HPDE6-E6E7 (cell line): ENCODE data around the gene COL4A1.
A peak's percentile ranks its signal among the peaks of the same experiment; 100 is the strongest.

Experiments
- DNase-seq: peaks from one replicate; pipeline ENCODE4 v3.0.0; 2011; ENCODE audit warnings: missing footprints; ENCODE audit errors: extremely low spot score

The COL4A1 gene

DNA sequence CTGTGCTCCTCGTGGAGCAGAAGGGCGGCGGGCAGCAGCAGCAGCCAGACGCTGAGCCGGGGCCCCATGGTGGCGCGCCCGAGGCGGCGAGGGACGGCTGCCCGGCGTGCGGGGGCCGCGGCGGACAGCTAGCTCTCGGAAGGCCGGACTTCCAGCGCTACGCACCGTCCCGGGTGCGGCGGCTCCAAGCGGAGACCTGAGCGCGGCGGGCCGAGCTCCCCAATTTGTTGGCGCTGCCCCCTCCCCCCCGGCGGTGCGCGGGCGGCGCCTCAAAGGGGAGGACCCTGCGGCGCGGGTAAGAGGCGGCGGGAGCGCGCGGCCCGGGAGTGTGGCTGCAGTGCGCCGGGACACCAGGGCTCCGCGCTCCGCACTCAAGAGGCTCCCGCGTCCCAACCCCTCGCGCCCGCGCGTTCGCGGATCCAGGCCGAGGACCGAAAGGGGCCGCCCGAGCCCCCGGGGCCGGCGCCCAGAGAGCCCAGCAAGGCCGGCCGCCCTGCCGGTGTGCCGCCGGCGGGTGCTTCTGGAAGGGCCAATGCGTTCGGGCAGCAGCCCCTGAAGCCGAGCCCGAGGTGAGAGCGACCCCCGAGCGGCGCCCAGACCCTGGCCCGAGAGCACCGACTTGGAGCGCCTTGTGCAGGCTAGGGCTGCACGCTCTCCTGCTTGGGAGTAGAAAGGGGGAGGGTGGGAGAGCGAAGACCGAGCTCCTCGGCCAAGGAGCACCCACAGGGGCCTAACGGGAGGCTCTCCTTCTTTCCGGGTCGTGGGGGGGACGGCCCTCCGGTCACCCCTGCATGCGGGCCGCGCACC is at the start of gene COL4A1, which contains the start of gene COL4A2:
TSS of gene COL4A1 (minus strand) at position 198 of the 807 bp plus-strand sequence. CDS start at position 68, 130 bp downstream.
TSS of gene COL4A2 (plus strand) at position 325 of the 807 bp plus-strand sequence. CDS start 620 bp downstream, outside the sequence.
- DNase-seq = no peak

GRCh38 chr13:110356362-110356761 is 49.4 kb upstream of the COL4A1 start:
- no peak for DNase-seq

- DNase-seq = no peak
Measured at GRCh38 chr13:110354715-110355473, 47.9 kb upstream of the COL4A1 start.

DNA sequence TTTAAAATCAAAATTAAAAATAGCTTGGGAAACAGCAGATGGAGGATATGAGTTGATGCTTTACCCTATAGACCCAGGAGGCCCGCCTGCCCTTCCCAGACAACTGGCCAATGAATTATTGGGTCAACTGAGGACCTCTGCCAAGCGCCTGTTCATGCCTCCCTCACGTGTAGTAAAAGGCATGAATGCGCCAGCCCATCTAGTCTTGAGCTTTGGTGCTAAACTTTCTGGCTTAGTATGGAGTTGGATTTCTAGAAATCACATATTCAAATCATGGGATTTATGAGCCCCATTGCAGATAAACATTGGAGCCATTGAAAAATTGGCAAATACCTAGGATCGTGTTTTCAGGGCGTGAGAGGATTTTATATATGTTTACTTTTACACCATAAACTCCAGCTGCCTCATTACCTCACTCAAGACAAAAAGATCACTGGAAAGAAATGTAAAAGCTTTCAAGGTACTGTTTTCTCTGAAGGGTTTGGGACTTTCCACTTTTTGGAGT is 47.2 kb upstream of the COL4A1 start:
- DNase-seq = no peak

- no peak for DNase-seq
Measured at GRCh38 chr13:110353339-110353977, 46.5 kb upstream of the COL4A1 start.

DNA sequence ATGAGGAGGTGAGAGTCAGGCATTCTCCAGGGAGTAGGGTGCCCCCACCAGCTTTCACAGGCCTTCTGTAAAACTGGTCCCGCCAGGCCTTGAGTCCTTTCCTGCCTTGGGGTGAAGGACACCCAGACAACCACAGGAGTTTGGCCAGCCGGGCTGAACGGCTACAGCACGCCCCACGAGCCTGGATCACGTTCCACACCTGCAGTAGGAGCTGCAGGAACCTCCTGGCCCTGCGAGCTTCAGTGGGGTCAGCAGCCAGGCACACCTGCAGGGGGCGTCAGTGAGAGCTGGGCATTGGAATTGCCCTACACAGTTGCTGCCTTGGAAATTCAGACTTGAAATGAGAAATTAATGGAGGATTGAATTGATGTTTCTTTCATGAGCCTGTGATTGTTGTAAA is 45.8 kb upstream of the COL4A1 start:
- no peak for DNase-seq

GRCh38 chr13:110351636-110352420 is 44.9 kb upstream of the COL4A1 start:
- DNase-seq = no peak

DNA sequence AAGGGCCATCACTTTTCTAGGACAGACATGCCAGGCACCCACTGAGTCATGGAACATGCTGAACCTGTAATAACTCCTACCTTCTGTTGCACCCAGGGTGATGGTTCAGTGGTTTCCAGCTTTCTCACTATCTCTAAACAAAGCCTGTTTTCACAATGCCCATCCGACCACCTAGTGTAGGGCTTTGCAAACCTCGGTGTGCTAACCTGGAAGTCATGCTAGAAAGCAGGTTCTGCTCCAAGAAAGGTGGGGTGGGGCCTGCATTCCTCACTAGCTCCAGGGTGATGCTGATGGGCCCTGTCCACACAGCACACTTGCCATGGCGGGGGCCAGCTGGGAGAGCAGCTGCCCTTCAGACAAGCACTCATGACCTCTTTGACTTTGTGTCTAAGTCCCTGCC is 43.6 kb upstream of the COL4A1 start:
- no peak for DNase-seq

GRCh38 chr13:110350049-110350448 is 43.1 kb upstream of the COL4A1 start:
- DNase-seq = no peak

- DNase-seq = no peak
Measured at GRCh38 chr13:110349239-110349638, 42.3 kb upstream of the COL4A1 start.

- no peak for DNase-seq
Measured at GRCh38 chr13:110348309-110349105, 41.5 kb upstream of the COL4A1 start.

DNA sequence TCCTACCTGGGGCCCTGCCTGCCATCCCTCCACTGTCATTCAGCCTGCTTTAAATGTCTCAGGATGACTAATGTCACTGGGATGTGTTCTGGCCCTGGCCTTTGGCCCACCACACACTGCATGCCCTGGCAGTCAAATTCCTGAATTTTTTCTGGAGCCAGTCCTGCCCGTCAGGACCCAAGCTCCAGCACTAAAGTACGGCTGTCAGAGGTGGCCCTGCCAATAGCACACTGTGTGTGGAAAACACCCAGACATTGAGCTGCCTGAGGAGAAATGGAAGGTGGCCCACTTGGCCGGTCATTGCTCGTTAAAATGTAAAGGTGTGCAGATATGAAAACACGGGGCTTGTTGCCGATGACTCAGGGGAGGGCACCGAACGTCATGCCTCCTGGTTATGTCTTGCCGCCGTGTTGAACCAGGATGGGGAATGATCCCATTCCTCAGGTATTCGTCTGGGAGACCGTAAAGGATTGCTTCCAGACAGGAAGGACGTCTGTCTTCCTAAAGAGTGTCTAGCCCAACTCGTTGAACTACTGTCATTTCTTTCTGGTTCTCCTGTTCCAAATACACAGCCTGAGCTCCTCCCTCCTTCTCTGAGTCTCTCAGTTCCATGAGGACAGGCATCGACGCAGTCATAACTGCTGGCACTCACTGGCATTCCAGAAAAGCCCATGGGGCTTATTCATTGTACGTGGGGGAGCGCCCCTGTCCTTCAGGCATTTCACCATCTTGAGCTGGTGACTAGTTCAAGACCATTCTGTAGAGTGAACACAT is 40.8 kb upstream of the COL4A1 start:
- peak; percentile 78 for DNase-seq

- no peak for DNase-seq
Measured at GRCh38 chr13:110347088-110347487, 40.1 kb upstream of the COL4A1 start.

DNA sequence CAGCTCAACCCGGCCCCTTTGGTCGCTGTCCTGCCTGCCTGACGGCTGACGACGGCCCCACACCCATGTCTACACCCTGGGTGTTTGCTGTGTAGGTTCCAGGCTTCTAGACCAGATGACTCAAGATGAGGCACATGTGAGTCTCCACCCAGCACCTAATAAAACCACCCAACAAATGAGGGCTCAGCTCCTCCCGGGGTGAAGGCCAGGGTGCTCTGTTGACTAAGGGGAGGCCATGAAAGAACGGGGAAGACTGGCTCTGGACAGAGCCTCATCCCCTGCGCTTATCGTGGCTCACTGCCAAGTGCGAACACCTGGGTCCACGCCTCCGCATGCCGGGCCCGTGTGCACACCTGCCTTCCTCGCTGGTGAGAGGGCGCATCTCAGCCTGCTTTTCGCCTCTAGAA is 39.7 kb upstream of the COL4A1 start:
- peak; percentile 77 for DNase-seq

DNA sequence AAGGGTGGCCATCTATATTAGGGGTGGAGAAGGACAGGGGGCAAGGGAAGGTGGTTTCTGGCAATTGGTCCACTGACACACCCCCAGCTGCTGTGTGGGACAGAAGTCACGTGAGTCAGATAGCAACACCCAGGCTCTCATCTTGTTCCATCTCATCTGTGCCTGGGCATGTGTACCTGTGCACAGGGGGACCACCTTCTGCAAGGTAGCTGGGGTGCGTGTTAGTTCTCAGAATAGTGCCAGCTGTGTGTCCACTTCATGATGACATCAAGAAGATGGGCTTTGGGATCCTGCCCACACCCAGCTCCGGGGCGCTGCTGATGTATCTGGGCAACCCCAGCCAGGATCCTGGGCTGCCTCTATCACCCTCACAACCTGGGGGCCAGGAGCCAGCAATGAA is 38.7 kb upstream of the COL4A1 start:
- DNase-seq = no peak

DNA sequence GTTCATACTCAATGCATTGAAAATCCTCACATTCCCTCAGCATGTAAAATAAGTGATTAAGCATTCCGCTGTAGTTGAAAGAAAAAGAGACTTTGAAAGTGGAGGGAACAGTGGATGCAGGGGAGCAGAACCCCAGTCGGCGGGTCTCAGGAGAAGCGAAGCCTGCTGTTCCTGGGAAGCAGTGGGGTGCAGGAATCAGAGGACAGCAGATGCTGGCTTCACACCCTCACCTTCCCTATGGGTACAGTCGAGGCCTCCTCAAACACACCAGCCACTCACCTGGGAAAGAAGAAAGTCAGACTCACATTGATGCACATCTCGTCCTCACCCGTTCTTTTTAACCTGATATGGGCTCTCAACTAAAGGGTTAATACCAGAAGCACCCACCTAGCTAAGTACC is 38.3 kb upstream of the COL4A1 start:
- DNase-seq = no peak

- no peak for DNase-seq
Measured at GRCh38 chr13:110344320-110344719, 37.4 kb upstream of the COL4A1 start.

DNA sequence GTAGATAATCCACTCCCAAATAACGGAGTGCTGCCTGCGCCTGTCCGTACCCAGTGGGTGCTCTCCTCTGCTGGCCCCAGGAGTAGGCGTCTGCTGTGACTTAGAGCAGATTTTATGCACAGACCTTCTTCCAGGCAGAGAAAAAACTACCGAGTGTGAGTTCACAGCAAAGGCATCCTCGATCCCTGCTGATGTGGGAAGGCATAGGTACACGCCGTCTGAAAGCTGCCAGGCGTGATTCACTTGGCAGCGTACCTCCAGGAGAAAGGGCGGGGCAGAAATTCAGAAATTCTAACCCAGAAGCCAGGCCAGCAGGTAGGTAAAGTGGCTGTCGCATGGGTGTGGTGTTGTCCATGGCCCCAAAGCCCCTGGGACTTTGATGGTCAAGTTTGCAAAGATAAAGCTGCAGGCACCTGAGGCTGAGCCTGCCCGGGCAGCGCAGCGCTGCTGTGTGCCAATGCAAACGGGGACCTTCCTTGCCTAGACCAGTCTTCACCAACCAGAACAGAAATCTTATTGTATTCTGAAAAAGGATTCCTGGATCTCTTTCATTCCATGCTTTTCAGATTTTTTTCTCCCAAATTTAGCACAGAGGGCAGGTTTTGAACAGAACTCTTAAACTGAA is 36.4 kb upstream of the COL4A1 start:
- peak; percentile 80 for DNase-seq

DNA sequence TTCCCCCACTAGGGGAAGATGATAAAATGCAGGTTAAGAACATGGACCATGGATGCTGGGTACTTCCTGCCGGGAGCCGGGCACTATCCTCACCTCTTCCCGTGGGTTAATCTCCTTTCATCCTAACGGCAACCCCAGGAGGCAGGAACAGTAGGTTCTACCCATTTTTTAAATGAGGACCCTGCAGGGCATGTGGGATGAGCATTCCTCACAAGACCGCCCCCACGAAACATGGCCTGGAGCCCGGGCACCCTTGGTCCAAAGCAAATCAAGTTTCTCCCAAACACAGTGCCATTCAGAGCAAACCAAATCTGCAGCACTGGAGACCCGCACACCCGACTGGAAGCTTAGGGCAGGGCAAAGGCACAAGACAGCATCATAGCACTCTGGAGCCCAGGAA is 35.5 kb upstream of the COL4A1 start:
- no peak for DNase-seq
